Measurements from ENCODE around the gene EMILIN2. TPM values are rescaled to one million over a fixed set of nuclear protein-coding genes. Genes with fewer than 3 reads are reported as not detected.

The EMILIN2 gene
- total and polyA plus RNA-seq, 2 of the 13 experiments (the other 11 are each of a cell fraction or from before 2014, with no cell fraction given), result 7.6 to 8.2 TPM

GRCh38 chr18:2891526-2892431 is 45.0 kb downstream of the EMILIN2 start:
- Histone ChIP-seq H2AFZ (ENCODE audit: low read length) (no peak overlapping the region), H3K27ac (ENCODE audit: extremely low read length, insufficient read depth, low read length) (no peak overlapping the region), H3K4me1 (ENCODE audit: insufficient read depth, low read length) (peaks cover 28% of the 10 kb centered on the region), H3K9me3 (ENCODE audit: low read length) (no peaks in the 10 kb centered on the region), H3K36me3 (replicated peaks in 1 of 2; ENCODE audit: control insufficient read depth in 1 of 2, insufficient read depth in 2 of 2, low read length in 2 of 2) (no peaks in the 10 kb centered on the region), H4K20me1 (ENCODE audit: insufficient read depth, low read length) (no peaks in the 10 kb centered on the region), H3K79me2 (ENCODE audit: insufficient read depth, low read length) (no peaks in the 10 kb centered on the region), H3K9ac (ENCODE audit: insufficient read depth, low read depth, low read length) (no peak overlapping the region), H3K4me3 (replicated peaks in 1 of 3; ENCODE audit: insufficient read depth in 1 of 3, low read depth in 2 of 3, low read length in 3 of 3) (no peak overlapping the region), H3K27me3 (ENCODE audit: control insufficient read depth in 1 of 2, insufficient read depth in 2 of 2, low read length in 2 of 2) (peaks cover 2 to 16% of the 10 kb centered on the region in 2 experiments; a peak in 4 of 5 replicates), H3K4me2 (ENCODE audit: low read depth, low read length) (no peak overlapping the region)
- FAIRE-seq, result no peak
- no TSS peak for BruUV-seq (replicated peaks)
- DNase-seq (ENCODE audit: low spot score), result no peak
- in situ Hi-C loops (cut with HindIII; ENCODE audit: extremely low pct_ligation_motif_present, low pct_unique_long_range_greater_than_20kb) (no loop called here), intact Hi-C loops (cut with micrococcal nuclease; ENCODE audit: unreplicated experiment) (no loop called here)
- ATAC-seq, result no peak
- ChIA-PET POLR2A (interaction anchor here (1.1 kb wide), 1 partner anchor 14 kb away, joined by 4 read pairs; no protein-coding TSS in a partner anchor), CTCF (ENCODE audit: low intra/inter-chr PET ratio, low total read pairs) (no interaction called here)
- WGBS (ENCODE audit: low lambda C conversion rate), result 41% methylated on average over 15 of the region's 20 CpGs
- TF ChIP-seq ZIK1 (CRISPR knock-in tag; IDR thresholded peaks at IDR 0.05; ENCODE audit: borderline replicate concordance, low read depth), result no peak
- TF ChIP-seq EP300 (IDR thresholded peaks at IDR 0.05; ENCODE audit: low read depth in 2 of 2, low read length in 2 of 2), result no peak
- TF ChIP-seq EP300 (CRISPR knock-in tag; IDR thresholded peaks at IDR 0.05; ENCODE audit: borderline replicate concordance), result no peak
- no peak for TF ChIP-seq BRD4 (CRISPR knock-in tag; IDR thresholded peaks at IDR 0.05)
- TF ChIP-seq PHB2 (IDR thresholded peaks at IDR 0.05; ENCODE audit: partially characterized antibody), result no peak
- TF ChIP-seq ZNF7 (CRISPR knock-in tag; IDR thresholded peaks at IDR 0.05), result no peak
- no peak for TF ChIP-seq ZHX1 (CRISPR knock-in tag; IDR thresholded peaks at IDR 0.05; ENCODE audit: low read depth)
- no peak for TF ChIP-seq ZFP36L1 (CRISPR knock-in tag; IDR thresholded peaks at IDR 0.05)
- no peak for TF ChIP-seq ZBTB7B (CRISPR knock-in tag; IDR thresholded peaks at IDR 0.05)
- TF ChIP-seq ZNF10 (CRISPR knock-in tag; IDR thresholded peaks at IDR 0.05; ENCODE audit: borderline replicate concordance, low read depth), result no peak
- TF ChIP-seq ZFAT (CRISPR knock-in tag; conservative IDR thresholded peaks at IDR 0.05), result no peak
- TF ChIP-seq ZNF710 (CRISPR knock-in tag; IDR thresholded peaks at IDR 0.05; ENCODE audit: borderline replicate concordance), result no peak
- no peak for TF ChIP-seq ATAD3A (CRISPR knock-in tag; IDR thresholded peaks at IDR 0.05)
- TF ChIP-seq CC2D1A (CRISPR knock-in tag; IDR thresholded peaks at IDR 0.05), result no peak

Measured in HepG2 (cell line).